HepG2 (cell line): ENCODE measurements around the gene CDC123. TPM values are rescaled to one million over a fixed set of nuclear protein-coding genes. Genes with fewer than 3 reads are reported as not detected.

ENCODE experiments used
- ARID3A ChIP-seq: IDR thresholded peaks from 2 replicates; pipeline ENCODE4 v1.6.1; 2012; ENCODE audit warnings: low read depth, low read length, improper control_type of control experiment
- ATM ChIP-seq: fragments of 450-650 bp; IDR thresholded peaks from 2 replicates; pipeline ENCODE4 v1.7.1; 2017; ENCODE audit warnings: mild to moderate bottlenecking, borderline replicate concordance
- ATRX ChIP-seq: sonication (generic); formaldehyde crosslinking; IDR thresholded peaks from 2 replicates; pipeline ENCODE4 v1.4.0; 2020; ENCODE audit warnings: missing genetic modification reagents, borderline replicate concordance
- BCL6 ChIP-seq: IDR thresholded peaks from 2 replicates; pipeline ENCODE4 v1.6.1; 2016; ENCODE audit warnings: missing genetic modification reagents, missing compliant biosample characterization
- CHD4 ChIP-seq: fragments of 200-600 bp; sonication (generic); IDR thresholded peaks from 2 replicates; pipeline ENCODE4 v1.7.0; 2017; ENCODE audit warnings: mild to moderate bottlenecking, low read length, borderline replicate concordance
- CSRNP2 ChIP-seq: sonication (generic); formaldehyde crosslinking; conservative IDR thresholded peaks from 2 replicates; pipeline ENCODE4 v1.8.0; 2022; ENCODE audit warnings: low read depth, missing genetic modification reagents
- FOXP1 ChIP-seq, 2 experiments: fragments of 450-650 bp in 1 of 2; IDR thresholded peaks; 2 replicates each; pipeline ENCODE4 v1.6.1; 2017 to 2018; ENCODE audit warnings: antibody characterized with exemption in 1 of 2
- GATAD1 ChIP-seq: IDR thresholded peaks from 2 replicates; pipeline ENCODE4 v1.6.1; 2016; ENCODE audit warnings: missing genetic modification reagents, missing compliant biosample characterization
- GFI1 ChIP-seq: sonication (generic); formaldehyde crosslinking; IDR thresholded peaks from 2 replicates; pipeline ENCODE4 v1.5.0; 2020; ENCODE audit warnings: missing genetic modification reagents, mild to moderate bottlenecking, borderline replicate concordance
- MBNL3 ChIP-seq: fragments of 250-450 bp; sonication (Bioruptor Pico); conservative IDR thresholded peaks from 2 replicates; pipeline ENCODE4 v1.8.0; 2022; ENCODE audit warnings: mild to moderate bottlenecking, inconsistent platforms
- MEIS2 ChIP-seq: sonication (generic); formaldehyde crosslinking; IDR thresholded peaks from 2 replicates; pipeline ENCODE4 v1.9.0; 2021; ENCODE audit warnings: mild to moderate bottlenecking, missing genetic modification reagents
- PHF20 ChIP-seq: sonication (generic); formaldehyde crosslinking; IDR thresholded peaks from 2 replicates; pipeline ENCODE4 v1.5.0; 2020; ENCODE audit warnings: mild to moderate bottlenecking, missing genetic modification reagents
- PHF8 ChIP-seq: sonication (generic); formaldehyde crosslinking; IDR thresholded peaks from 2 replicates; pipeline ENCODE4 v1.5.0; 2020; ENCODE audit warnings: missing genetic modification reagents
- TGIF2 ChIP-seq: IDR thresholded peaks from 2 replicates; pipeline ENCODE4 v1.6.1; 2016; ENCODE audit warnings: control low read depth, missing compliant biosample characterization
- ZBTB2 ChIP-seq: sonication (generic); formaldehyde crosslinking; IDR thresholded peaks from 2 replicates; pipeline ENCODE4 v1.8.0; 2022; ENCODE audit warnings: low read depth, missing genetic modification reagents
- ZBTB38 ChIP-seq: sonication (generic); formaldehyde crosslinking; IDR thresholded peaks from 2 replicates; pipeline ENCODE4 v1.5.1; 2020; ENCODE audit warnings: mild to moderate bottlenecking, missing genetic modification reagents
- ZFP36L1 ChIP-seq: sonication (generic); formaldehyde crosslinking; IDR thresholded peaks from 2 replicates; pipeline ENCODE4 v1.8.0; 2022; ENCODE audit warnings: mild to moderate bottlenecking, missing genetic modification reagents, moderate library complexity
- ZFP41 ChIP-seq: sonication (generic); formaldehyde crosslinking; IDR thresholded peaks from 2 replicates; pipeline ENCODE4 v1.4.0; 2020; ENCODE audit warnings: mild to moderate bottlenecking, missing genetic modification reagents, borderline replicate concordance
- ZNF33B ChIP-seq: sonication (generic); formaldehyde crosslinking; IDR thresholded peaks from 2 replicates; pipeline ENCODE4 v1.5.1; 2020; ENCODE audit warnings: mild to moderate bottlenecking, missing genetic modification reagents
- ZNF460 ChIP-seq: sonication (generic); formaldehyde crosslinking; IDR thresholded peaks from 2 replicates; pipeline ENCODE4 v1.5.1; 2020; ENCODE audit warnings: missing genetic modification reagents, mild to moderate bottlenecking, borderline replicate concordance
- ZNF549 ChIP-seq: sonication (generic); formaldehyde crosslinking; IDR thresholded peaks from 2 replicates; pipeline ENCODE4 v1.5.0; 2020; ENCODE audit warnings: missing genetic modification reagents
- ZNF577 ChIP-seq: sonication (generic); formaldehyde crosslinking; IDR thresholded peaks from 2 replicates; pipeline ENCODE4 v1.4.0; 2020; ENCODE audit warnings: mild to moderate bottlenecking, low read depth, missing genetic modification reagents, borderline replicate concordance
- ZNF704 ChIP-seq: sonication (generic); formaldehyde crosslinking; IDR thresholded peaks from 2 replicates; pipeline ENCODE4 v1.8.1; 2023; ENCODE audit warnings: mild to moderate bottlenecking, inconsistent platforms, moderate library complexity, missing genetic modification reagents, borderline replicate concordance
- ZNF724P ChIP-seq: sonication (generic); formaldehyde crosslinking; IDR thresholded peaks from 2 replicates; pipeline ENCODE4 v1.8.0; 2022; ENCODE audit warnings: missing genetic modification reagents, borderline replicate concordance
- ZNF776 ChIP-seq: sonication (generic); formaldehyde crosslinking; IDR thresholded peaks from 2 replicates; pipeline ENCODE4 v1.4.0; 2020; ENCODE audit warnings: mild to moderate bottlenecking, missing genetic modification reagents
- polyA plus RNA-seq, 8 experiments: library from polyadenylated mRNA; depleted of rRNA in 3 of 8; stranded (reverse) in 7 of 8; unstranded in 1 of 8; fragments of >200 nt; fragmentation: Illumina TruSeq in 4 of 8; extraction: Trizol in 4 of 8; gene quantifications; 2 replicates each; pipeline versions ENCODE4 v1.2.1 to v1.2.3, GENCODE V29; 2011 to 2016; ENCODE audit warnings: low read depth in 4 of 8, missing spikeins in 1 of 8, mixed read lengths in 1 of 8; ENCODE audit not compliant: insufficient read depth in 1 of 8
- total RNA-seq, 5 experiments: library from RNA; depleted of rRNA; stranded (reverse); fragments of >200 nt; fragmentation: Illumina TruSeq; extraction: Trizol; gene quantifications; 2 replicates each; pipeline ENCODE4 v1.2.3, GENCODE V29; 2016; ENCODE audit warnings: low read depth in 1 of 5

The CDC123 gene
- total and polyA plus RNA-seq, 2 of the 13 experiments (the other 11 are each of a cell fraction or from before 2014, with no cell fraction given), result 63.3 to 153 TPM

GRCh38 chr10:12237265-12238220 lies 41.6 kb downstream of the CDC123 start (continued):
- TF ChIP-seq ARID3A (peak; percentile 89), PHF8 (no peak), BCL6 (CRISPR knock-in tag) (peak; percentile 99), CHD4 (peak; percentile 83), ZNF704 (CRISPR knock-in tag) (no peak), TGIF2 (CRISPR knock-in tag) (no peak), MBNL3 (CRISPR knock-in tag) (no peak), ZNF549 (CRISPR knock-in tag) (no peak), ZFP41 (CRISPR knock-in tag) (no peak), ZNF724P (no peak), CSRNP2 (CRISPR knock-in tag) (no peak), ATRX (CRISPR knock-in tag) (no peak), ZNF33B (CRISPR knock-in tag) (no peak), ZNF577 (CRISPR knock-in tag) (no peak), ZNF460 (CRISPR knock-in tag) (peak; percentile 97), GFI1 (CRISPR knock-in tag) (peak; percentile 38; the same call in 1 of the 2 replicates), ZNF776 (CRISPR knock-in tag) (no peak), GATAD1 (CRISPR knock-in tag) (no peak), ZBTB38 (no peak), ATM (no peak), MEIS2 (CRISPR knock-in tag) (no peak), PHF20 (CRISPR knock-in tag) (no peak), ZFP36L1 (CRISPR knock-in tag) (no peak), ZBTB2 (CRISPR knock-in tag) (no peak), FOXP1 (IDR thresholded peaks at IDR 0.05) (no peak), FOXP1 (CRISPR knock-in tag; IDR thresholded peaks at IDR 0.05) (peak; percentile 56)
